Natural killer cell (primary cell): ENCODE measurements around the gene SH2D6. TPM values are rescaled to one million over a fixed set of nuclear protein-coding genes. Genes with fewer than 3 reads are reported as not detected.

Source experiments
- ATAC-seq, 3 donors: fragments of 150-1000 bp in 2 of 3; fragments of 200-7000 bp in 1 of 3; cut with Tn5 transposase; 1 replicate in 1 of 3; 2 replicates in 2 of 3; pipeline ENCODE4 v1.10.0; 2021; ENCODE audit warnings: mild to moderate bottlenecking in 2 of 3, moderate library complexity in 2 of 3
- DNase-seq, 2 donors: peaks; one replicate each; pipeline versions ENCODE4 v3.0.0 to v3.0.0-alpha.2; 2013 to 2021; ENCODE audit warnings: mixed read lengths in 1 of 2
- H3K27ac ChIP-seq: one replicate; pipeline ENCODE4 v1.5.1; 2013; ENCODE audit warnings: mild to moderate bottlenecking, low read length
- H3K27me3 ChIP-seq: one replicate; pipeline ENCODE4 v1.6.1; 2013; ENCODE audit warnings: low read length; ENCODE audit not compliant: control insufficient read depth, insufficient read depth
- H3K36me3 ChIP-seq: one replicate; pipeline ENCODE4 v1.6.1; 2013; ENCODE audit warnings: low read length; ENCODE audit not compliant: control insufficient read depth, insufficient read depth
- H3K4me1 ChIP-seq: one replicate; pipeline ENCODE4 v1.6.1; 2013; ENCODE audit warnings: low read length; ENCODE audit not compliant: control insufficient read depth, insufficient read depth
- H3K4me3 ChIP-seq: one replicate; pipeline ENCODE4 v1.5.1; 2013; ENCODE audit warnings: low read length
- H3K9me3 ChIP-seq: one replicate; pipeline ENCODE4 v1.6.1; 2013; ENCODE audit warnings: low read length; ENCODE audit not compliant: control insufficient read depth, insufficient read depth
- H3K27ac Mint-ChIP-seq, 2 donors: one replicate each; pipeline ENCODE4 v1.8.0; 2022; ENCODE audit warnings: mild to moderate bottlenecking in 2 of 2, mixed read lengths in 2 of 2, moderate library complexity in 1 of 2
- H3K27me3 Mint-ChIP-seq, 2 donors: one replicate each; pipeline ENCODE4 v1.8.0; 2022; ENCODE audit warnings: low read depth in 2 of 2, mixed read lengths in 2 of 2
- H3K36me3 Mint-ChIP-seq: one replicate; pipeline ENCODE4 v1.8.0; 2022; ENCODE audit warnings: mixed read lengths
- H3K4me1 Mint-ChIP-seq, 2 donors: one replicate each; pipeline ENCODE4 v1.8.0; 2022; ENCODE audit warnings: mixed read lengths in 2 of 2
- H3K4me3 Mint-ChIP-seq: one replicate; pipeline ENCODE4 v1.8.0; 2022; ENCODE audit warnings: mild to moderate bottlenecking, moderate library complexity, mixed read lengths
- H3K9me3 Mint-ChIP-seq, 2 donors: one replicate each; pipeline ENCODE4 v1.8.0; 2022; ENCODE audit warnings: mixed read lengths in 2 of 2
- CTCF ChIP-seq: fragments of 200-600 bp; IDR thresholded peaks from one replicate; pipeline ENCODE4 v1.8.0; 2022; ENCODE audit warnings: antibody characterized with exemption
- WGBS: methylation state at CpG from one replicate; pipeline ENCODE4 v1.1.7; 2013; ENCODE audit warnings: missing lambda C conversion rate; ENCODE audit not compliant: insufficient coverage; 5-methylcytosine and 5-hydroxymethylcytosine counted together
- intact Hi-C: fragments of 100-400 bp; cut with micrococcal nuclease; formaldehyde crosslinking; loops from one replicate; pipeline ENCODE4 v1.14.2; 2022
- total RNA-seq, 4 donors: library from RNA; stranded (reverse); fragments of 120-200 nt in 1 of 4; gene quantifications; one replicate each; pipeline versions ENCODE4 v1.2.3 to v1.2.4, GENCODE V29; 2013 to 2022

Gene SH2D6
- total RNA-seq, 3 donors from 2014 or later (not counting 1 experiment from before 2014, with no cell fraction given) = 0.21 to 0.57 TPM; not detected in 1

- WGBS = 92% methylated on average over 5 of the region's 5 CpGs
- ATAC-seq (no peak), DNase-seq (no peak)
- H3K27ac Mint-ChIP-seq = no peak overlapping the region
- H3K36me3 ChIP-seq = peaks cover 3% of the 10 kb centered on the region
- no peaks in the 10 kb centered on the region for H3K36me3 Mint-ChIP-seq
- no peaks in the 10 kb centered on the region for H3K9me3 ChIP-seq
- no peaks in the 10 kb centered on the region for H3K27me3 ChIP-seq
- peaks cover 10% of the 10 kb centered on the region for H3K4me1 ChIP-seq
- H3K27me3 Mint-ChIP-seq = no peaks in the 10 kb centered on the region
- peaks cover 0 to 7% of the 10 kb centered on the region in 2 donors for H3K4me1 Mint-ChIP-seq
- H3K4me3 ChIP-seq = no peak overlapping the region
- intact Hi-C loops = no loop called here
- no peak overlapping the region for H3K4me3 Mint-ChIP-seq
- TF ChIP-seq CTCF = no peak
- no peak overlapping the region for H3K27ac ChIP-seq
- no peaks in the 10 kb centered on the region for H3K9me3 Mint-ChIP-seq
Observed at GRCh38 chr2:85396531-85397470, 21.7 kb upstream of the SH2D6 start.

GRCh38 chr2:85397925-85398331, 20.6 kb upstream of the SH2D6 start:
- H3K36me3 Mint-ChIP-seq = no peaks in the 10 kb centered on the region
- no peak overlapping the region for H3K27ac Mint-ChIP-seq
- peaks cover 5 to 13% of the 10 kb centered on the region in 2 donors for H3K4me1 Mint-ChIP-seq
- H3K9me3 Mint-ChIP-seq = no peaks in the 10 kb centered on the region
- WGBS = 78% methylated on average over 3 of the region's 4 CpGs
- intact Hi-C loops = no loop called here
- H3K36me3 ChIP-seq = peaks cover 3% of the 10 kb centered on the region
- H3K27ac ChIP-seq = no peak overlapping the region
- no peaks in the 10 kb centered on the region for H3K27me3 Mint-ChIP-seq
- H3K9me3 ChIP-seq = no peaks in the 10 kb centered on the region
- H3K4me1 ChIP-seq = no peaks in the 10 kb centered on the region
- no peak for TF ChIP-seq CTCF
- H3K4me3 Mint-ChIP-seq = no peak overlapping the region
- no peak overlapping the region for H3K4me3 ChIP-seq
- no peak for DNase-seq
- no peak for ATAC-seq
- no peaks in the 10 kb centered on the region for H3K27me3 ChIP-seq

GRCh38 chr2:85398426-85399182, 19.9 kb upstream of the SH2D6 start:
- WGBS = 95% methylated on average over 8 of the region's 8 CpGs
- H3K4me1 Mint-ChIP-seq = peaks cover 5 to 13% of the 10 kb centered on the region in 2 donors
- H3K27ac Mint-ChIP-seq = no peak overlapping the region
- DNase-seq = no peak
- H3K27me3 Mint-ChIP-seq = no peaks in the 10 kb centered on the region
- Histone ChIP-seq H3K4me1 (no peaks in the 10 kb centered on the region), H3K4me3 (no peak overlapping the region), H3K36me3 (peaks cover 3% of the 10 kb centered on the region), H3K27me3 (no peaks in the 10 kb centered on the region), H3K27ac (no peak overlapping the region), H3K9me3 (peaks cover 3% of the 10 kb centered on the region)
- no peak for TF ChIP-seq CTCF
- no peak overlapping the region for H3K4me3 Mint-ChIP-seq
- intact Hi-C loops = no loop called here
- H3K9me3 Mint-ChIP-seq = no peaks in the 10 kb centered on the region
- no peaks in the 10 kb centered on the region for H3K36me3 Mint-ChIP-seq
- no peak for ATAC-seq
